GM20431 (cell line): Measurements from ENCODE around the gene ZRANB3.

Source experiments
- in situ Hi-C: fragments of 300-500 bp; cut with MseI, MboI; formaldehyde crosslinking; loops from one replicate; pipeline ENCODE4 v1.15.0; 2020; ENCODE audit warnings: low sequenced_read_pairs; ENCODE audit not compliant: unreplicated experiment

ZRANB3 gene

DNA sequence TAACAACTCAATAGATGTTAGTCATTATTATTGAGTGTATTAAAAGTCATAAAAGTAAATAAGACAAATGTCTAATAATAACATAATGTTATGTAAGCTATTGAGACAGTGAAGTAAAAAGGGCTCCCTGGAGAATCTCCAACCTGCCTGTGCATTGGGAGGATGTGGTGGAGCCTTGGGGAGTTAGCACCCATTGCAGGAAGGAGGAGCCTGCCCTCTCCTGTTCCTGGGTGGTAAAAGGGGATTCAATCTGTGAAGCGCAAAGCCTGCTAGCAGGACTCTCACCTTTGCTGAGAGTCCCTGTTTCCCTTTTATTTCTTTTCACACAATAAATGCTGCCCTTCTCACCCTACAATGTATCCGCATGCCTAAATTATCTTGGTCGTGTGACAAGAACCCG lies 272.8 kb downstream of the ZRANB3 start:
- in situ Hi-C loops: no loop called here

DNA sequence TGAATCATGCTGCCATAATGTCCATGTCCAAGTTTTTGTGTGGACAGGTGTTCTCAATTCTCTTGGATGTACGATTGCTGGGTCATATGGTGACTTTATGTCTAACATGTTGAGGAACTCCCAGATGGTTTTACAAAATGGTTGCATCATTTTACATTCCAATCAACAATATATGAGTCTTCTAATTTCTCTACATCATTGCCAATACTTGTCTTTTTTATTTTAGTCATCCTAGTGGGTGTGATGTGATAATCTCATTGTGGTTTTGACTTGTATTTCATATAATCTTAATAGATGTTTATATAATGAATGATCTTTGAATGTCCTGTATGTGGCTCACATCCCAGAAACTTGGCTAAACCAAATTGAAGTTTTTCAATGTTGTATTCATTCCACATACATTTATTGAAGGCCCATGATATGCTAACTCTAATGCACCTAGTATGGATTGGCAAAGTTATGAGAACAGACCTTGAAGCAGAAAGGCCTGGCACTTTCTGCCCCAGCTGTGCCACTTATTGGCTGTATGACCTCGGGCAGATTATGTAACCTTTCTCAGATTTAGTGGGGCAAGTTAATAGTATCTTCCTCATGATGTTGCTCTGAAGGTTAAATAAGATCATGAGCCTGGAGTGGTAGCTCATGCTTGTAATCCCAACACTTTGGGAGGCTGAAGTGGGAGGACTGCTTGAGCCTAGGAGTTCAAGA lies 273.5 kb downstream of the ZRANB3 start:
- in situ Hi-C loops: no loop called here

DNA sequence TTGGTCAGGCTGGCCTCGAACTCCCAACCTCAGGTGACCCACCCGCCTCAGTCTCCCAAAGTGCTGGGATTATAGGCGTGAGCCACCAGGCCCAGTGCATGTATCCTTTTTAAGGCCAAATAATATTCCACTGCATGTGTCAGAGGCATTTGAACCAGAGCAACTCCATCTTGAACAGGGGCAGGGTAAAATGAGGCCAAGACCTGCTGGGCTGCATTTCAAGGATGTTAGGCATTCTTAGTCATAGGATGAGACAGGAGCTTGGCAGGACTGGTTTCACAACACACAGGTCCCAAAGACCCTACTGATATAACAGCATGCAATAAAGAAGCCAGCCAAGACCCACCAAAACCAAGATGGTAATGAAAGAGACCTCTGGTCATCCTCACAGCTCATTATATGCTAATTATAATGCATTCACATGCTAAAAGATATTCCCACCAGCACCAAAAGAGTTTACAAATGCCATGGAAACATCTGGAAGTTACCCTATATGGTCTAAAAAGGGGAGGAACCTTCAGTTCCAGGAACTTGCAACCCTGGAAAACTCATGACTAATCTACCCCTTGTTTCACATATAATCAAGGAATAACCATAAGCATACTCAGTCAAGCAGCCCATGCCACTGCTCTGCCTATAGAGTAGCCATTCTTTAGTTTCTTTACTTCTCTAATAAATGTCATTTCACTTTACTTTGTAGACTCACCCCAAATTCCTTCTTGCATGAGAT lies 274.3 kb downstream of the ZRANB3 start:
- in situ Hi-C loops: no loop called here

DNA sequence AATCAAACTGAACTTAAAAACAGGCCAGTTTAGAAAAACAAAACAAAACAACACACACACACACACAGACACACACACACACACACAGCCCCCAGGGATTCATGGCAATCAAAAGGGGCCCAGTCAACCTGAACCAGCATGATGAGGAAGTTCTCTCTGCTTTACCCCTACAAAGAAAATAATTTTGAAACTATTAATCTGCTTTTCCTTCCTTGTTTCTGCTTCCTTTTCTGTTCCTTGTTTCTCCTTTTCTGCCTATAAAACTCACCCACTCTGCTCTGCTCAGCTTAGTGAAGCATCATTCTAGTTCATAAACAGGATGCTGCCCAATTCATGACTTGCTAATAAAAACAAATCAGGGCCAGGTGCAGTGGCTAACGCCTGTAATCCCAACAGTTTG lies 275.8 kb downstream of the ZRANB3 start:
- in situ Hi-C loops: no loop called here

DNA sequence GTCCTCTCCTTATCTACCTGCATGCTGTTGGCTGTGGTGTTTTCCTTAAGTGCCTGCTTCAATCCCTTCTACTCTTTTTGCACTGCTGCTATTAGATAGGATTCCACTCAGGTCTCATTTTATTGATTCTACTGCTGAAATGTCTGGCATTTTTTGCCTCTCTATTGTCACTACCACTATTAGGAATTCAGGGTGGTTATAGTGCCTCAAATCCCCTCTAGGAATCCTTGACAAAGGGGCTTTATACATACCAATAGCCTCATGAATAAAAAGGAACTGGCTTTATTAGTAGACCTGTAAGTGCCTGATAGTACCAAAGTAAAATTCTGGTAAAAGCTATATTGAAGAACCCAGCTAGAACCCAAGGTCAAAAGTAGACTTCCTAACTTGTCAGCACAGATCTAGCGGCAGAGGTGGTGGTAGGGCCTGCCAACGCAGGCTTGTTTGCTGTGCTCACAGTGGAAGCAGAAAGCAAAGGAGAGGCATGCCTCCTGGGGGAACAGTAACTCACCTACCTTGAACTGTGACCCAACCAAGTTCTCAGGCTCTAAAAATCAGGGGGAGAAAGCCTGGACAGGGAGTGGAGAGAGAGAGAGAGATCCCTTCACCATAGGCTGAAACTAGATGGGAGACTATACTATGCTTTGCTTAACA lies 278.1 kb downstream of the ZRANB3 start:
- in situ Hi-C loops: no loop called here

DNA sequence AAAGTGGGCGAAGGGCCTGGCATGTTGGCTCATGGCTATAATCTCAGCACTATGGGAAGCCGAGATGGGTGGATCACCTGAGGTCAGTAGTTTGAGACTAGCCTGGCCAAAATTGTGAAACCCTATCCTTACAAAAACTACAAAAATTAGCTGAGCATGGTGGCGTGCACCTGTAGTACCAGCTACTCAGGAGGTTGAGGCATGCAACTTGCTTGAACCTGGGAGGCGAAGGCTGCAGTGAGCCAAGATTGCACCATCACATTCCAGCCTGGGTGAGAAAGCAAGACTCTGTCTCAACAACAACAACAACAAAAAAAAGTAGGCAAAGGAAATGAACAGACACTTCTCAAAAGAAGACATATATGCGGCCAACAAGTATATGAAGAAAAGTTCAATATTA lies 282.4 kb downstream of the ZRANB3 start:
- in situ Hi-C loops: no loop called here

DNA sequence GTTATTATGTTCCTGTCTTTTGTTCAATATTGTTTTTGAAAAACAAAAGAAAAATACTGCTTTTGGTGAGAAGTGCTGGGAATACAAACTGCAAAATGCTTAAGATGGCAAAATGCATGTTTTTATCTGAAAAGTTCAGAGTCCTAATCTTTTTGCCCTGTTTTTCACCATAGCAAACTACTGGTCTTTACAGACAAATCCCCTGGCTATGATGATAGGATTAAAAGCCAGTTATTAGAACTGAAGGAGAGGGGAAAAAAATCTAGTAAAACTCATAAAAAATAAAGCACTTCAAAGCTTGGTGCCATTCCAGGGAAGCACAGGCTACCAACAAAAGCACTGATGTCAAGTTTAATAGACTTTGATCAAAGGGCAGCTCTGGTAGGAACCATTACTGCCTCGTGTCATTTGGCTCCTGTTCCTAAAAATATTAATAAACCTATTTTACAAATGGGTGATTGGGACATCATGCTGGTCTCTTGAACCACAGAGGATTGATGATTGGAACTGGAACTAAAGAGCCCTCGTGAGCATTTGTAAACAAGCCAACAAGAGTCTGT lies 284.2 kb downstream of the ZRANB3 start:
- in situ Hi-C loops: no loop called here

DNA sequence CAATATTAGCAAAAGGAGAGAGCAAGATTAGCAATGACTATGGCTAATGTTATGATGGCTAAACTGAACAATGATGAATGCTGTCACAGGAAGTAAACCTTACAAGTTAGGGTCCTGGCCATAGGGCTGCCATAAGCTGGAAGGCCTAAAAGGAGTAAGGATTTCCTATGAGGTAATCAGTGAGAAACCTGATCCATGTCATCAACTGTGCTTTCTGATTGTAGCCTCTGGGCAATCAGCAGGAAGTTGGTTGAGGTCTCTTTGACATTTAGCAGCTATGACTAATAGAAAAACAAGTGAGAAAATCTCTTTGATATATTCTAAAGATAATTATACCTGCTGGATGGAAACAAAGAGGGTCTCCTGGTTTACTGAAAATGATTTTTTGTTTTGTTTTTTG lies 285.9 kb downstream of the ZRANB3 start:
- in situ Hi-C loops: no loop called here

DNA sequence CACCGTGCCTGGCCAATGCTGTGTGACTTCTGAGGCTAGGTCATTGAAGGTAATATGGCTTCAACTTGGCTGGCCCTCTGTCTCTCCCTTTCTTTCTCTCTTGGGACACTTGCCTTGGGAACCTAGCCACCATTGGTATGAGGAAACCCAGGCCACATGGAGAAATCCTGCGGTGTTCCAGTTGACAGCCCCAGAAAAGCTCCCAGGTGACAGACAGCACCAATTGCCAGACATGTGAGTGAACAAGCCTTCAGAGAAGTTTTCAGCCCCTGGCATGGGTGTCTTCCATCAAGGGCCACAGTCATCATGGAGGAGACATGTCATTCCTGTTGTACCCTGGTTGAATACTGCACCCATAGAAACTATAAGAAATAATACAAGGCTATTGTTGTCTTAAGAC lies 292.4 kb downstream of the ZRANB3 start:
- in situ Hi-C loops: no loop called here

DNA sequence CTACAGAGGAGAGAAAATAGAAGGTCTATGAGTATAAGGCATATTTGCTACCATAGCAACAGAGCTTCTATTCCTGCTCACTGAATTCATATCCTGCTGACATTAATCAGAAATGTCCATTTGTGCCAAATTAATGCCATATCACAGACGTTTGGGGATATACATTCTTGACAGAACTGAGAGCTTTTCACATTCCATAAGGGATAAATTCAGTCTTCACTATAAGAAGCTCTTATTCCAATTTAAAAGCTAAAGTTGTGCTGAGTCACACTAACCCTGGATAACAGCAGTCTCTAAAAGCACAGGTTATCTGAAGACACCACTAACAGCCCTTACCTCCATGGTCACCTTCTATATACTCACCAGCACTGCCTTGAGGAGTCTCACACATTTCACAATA lies 300.9 kb downstream of the ZRANB3 start:
- in situ Hi-C loops: no loop called here

DNA sequence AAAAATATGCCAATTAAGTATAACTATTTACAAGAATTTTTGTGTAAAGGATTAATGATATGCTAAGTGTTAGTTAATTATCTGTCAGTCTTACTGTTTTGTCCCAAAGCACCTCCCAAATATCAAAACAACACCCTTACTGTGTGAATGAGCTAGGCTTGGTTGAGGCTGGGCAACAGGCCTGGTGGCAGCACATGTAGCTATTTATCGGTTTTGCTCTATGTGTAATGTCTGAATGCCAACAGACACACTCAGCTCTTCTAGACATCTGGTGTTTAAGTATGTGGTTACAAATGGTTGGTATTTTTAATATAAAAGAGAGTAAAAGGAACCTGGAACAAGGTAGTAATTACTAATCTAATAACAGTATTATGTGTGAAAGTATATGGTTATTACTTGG lies 303.6 kb downstream of the ZRANB3 start:
- in situ Hi-C loops: no loop called here

DNA sequence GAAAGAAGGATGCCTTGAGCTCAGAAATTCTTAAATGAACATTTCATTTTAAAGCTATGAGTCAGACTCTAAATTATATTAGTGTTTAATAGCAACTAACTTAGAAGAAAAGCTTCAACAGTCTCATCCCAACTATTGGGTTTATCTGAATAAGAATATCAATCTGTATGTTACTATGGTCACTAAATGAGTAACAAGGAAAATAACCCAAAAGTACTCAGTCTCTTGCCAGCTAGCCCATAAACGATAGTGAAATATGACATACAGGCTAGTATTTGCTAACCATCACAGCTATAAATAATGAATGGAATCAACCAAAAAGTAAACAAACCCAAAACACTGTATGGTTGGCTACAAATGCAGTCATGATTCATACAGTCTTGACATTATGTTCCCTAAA lies 304.1 kb downstream of the ZRANB3 start:
- in situ Hi-C loops: no loop called here

DNA sequence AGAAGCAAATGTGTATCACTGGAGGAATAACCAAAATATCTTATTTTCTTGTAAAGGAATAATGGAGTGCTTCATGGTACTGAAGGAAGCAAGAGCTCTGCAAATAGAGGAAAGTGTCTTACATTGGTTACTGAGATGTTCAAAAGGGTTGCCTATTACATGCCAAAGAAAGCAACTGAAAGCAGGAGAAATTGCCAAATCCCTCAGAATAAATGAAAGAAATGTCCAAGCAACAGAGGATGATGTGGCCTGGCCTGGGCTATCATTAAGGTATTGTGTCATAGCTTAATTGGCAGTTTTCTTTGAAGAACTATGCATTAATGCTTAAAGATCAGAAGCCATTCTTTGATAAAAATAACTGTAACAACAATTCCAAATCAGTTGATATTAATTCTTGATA lies 305.2 kb downstream of the ZRANB3 start:
- in situ Hi-C loops: no loop called here

DNA sequence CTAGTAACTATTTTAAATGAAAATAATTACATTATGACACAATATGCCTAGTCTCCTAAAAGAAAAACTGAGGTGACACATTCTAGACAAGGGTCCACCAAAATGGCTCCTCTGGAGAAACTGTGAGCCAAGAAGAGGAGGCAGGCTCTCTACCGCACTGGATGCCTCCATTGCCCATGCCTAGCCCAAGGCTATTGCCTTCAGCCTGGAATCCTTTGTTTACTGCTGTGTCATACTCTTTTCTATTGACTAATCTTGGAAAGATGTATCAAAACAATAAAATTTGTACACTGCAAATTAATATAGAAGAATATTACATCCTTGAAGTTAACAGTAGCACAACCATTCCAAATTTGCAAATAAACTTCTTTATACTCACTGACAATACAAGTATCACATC lies 311.8 kb downstream of the ZRANB3 start:
- in situ Hi-C loops: no loop called here

DNA sequence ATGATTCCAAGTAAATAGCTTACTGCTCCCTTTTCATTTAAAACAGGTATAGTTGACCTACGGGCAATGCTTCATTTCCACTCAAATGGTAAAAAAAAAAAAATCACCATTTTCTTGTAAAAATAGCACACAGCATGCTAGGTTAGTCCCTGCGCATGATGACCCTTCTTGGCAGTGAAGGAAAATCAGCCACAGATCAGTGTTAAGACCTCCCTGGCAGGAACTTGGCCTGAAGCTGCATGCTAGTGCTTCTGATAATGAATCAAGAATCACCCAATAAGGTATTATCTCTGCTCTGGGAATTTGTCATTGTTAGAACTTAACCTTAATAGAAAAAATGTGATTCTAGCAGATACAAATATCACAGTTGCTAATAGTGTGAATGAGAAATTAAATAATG lies 312.6 kb downstream of the ZRANB3 start:
- in situ Hi-C loops: no loop called here

DNA sequence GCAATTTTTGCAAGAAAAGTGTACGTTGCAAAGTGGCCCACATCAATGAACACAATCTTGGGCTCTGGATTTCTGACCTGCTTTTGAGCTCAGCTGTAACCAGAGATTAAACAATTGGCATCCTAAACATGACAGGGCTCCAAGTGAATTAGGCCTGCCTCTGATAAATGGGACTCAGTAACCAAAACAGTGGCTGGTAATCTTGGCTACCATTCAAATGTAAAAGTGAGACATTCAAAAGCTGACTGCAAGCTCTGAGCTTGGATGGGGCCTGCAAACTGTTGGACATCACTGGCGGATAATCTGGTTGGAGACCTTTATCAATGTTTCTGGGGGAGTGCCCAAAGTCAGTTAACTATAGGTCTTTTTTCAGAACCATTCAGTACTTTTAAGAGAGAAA lies 318.3 kb downstream of the ZRANB3 start:
- in situ Hi-C loops: no loop called here

DNA sequence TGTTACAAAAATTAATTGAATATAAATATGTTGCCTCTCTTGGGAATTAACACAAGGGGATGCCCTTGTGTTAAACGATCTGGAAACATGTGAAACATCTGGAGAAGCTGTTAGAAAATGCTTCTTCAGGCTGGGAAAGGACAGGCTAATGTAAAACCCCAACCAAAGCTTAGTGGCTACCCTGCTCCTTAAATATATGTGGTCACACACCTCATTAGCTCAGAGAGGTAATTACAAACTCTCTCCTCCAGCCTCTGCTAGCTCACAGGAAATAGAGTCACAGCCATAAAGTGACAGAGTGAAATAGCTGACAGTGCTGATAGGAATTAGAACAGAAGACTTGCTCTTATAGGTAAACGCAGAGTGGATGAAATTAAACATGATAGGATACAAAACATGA lies 323.0 kb downstream of the ZRANB3 start:
- in situ Hi-C loops: no loop called here

DNA sequence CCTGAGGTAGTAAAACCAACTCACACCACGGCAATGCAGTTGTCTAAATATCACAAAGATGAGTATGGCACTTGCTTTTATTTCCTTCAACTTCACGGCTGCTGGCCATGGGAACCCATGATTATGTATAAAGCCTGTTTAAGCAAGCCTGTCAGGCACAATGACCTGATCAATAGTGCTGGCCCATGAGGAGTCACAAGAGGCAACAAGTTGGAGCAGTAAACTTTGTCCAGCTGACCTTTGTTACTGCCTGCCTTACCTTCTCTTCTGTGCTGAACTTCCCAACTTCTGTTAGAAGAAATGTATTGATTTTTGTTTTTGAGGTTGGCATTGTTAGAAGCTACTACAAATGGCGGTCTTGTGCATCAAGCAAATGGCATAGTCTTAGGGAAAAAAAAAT lies 327.1 kb downstream of the ZRANB3 start:
- in situ Hi-C loops: no loop called here

DNA sequence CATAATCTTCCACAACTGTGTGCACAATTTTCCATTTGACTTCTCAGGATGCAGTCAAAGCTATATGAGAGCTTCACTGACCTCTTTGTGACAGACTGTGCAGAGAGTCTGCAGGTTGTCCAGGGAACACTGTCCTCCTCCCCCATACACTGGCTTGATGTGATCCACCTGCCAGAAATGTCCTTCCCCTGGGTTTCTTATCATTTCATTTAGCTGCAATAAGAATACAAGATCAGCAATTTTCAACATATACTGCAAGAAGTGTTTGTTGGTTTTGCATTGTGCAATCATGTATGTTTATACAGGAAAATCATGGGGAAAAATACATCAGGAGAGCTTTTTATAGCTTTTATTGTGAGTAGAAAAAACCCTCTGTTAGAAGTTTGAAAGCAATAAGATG lies 328.3 kb downstream of the ZRANB3 start:
- in situ Hi-C loops: no loop called here

DNA sequence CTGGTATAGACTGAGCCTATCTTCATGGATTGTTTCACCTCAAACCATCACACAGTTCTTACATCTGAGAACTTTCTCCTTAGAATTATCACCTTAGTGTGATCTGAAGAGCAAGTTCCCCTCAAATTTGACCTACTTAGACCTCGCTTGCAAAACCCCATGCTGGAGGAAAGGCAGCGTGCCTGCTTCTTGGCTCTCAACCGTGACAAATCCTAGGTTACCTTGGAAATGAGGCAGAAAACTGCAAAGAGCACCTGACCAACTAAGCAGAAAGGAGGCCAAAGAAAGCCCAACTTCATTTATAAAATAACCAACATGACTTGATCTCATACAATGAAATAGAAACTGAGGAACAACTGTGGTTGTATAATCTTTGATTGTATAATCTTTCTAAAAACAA lies 332.5 kb downstream of the ZRANB3 start:
- in situ Hi-C loops: no loop called here

DNA sequence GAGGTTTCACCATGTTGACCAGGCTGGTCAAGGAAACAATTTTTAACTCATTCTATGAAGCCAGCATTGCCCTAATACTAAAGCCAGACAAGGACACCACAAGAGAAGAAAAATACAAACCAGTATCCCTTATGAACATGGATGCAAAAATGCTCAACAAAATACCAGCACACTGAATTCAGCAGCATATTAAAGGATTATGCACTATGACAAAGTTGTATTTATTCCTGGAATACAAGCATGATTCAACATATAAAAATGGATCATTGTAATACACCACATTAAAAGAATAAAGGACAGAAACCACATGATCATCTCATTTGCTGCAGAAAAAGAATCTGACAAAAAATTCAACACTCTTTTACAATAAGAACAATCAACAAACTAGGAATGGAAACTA lies 340.2 kb downstream of the ZRANB3 start:
- in situ Hi-C loops: no loop called here
